WERI-Rb-1 (cell line): ENCODE data around the gene SMTNL1.

Experiments
- DNase-seq: peaks from one replicate; pipeline ENCODE4 v3.0.0-alpha.2; 2020
- H3K27ac ChIP-seq: fragments of 250-450 bp; sonication (Bioruptor Pico); 2 replicates; pipeline ENCODE4 v1.5.1; 2020; ENCODE audit warnings: mild to moderate bottlenecking, moderate library complexity
- H3K27me3 ChIP-seq: fragments of 250-450 bp; sonication (Bioruptor Pico); 2 replicates; pipeline ENCODE4 v1.5.1; 2021; ENCODE audit warnings: mild to moderate bottlenecking, low read depth, moderate library complexity; ENCODE audit not compliant: insufficient read depth, severe bottlenecking
- H3K36me3 ChIP-seq: fragments of 250-450 bp; sonication (Bioruptor Pico); 2 replicates; pipeline ENCODE4 v1.5.1; 2020; ENCODE audit warnings: mild to moderate bottlenecking, moderate library complexity
- H3K4me3 ChIP-seq: 2 replicates; pipeline ENCODE4 v1.5.1; 2011; ENCODE audit warnings: low read depth, mild to moderate bottlenecking, control low read depth, low read length
- H3K9me3 ChIP-seq: fragments of 250-450 bp; sonication (Bioruptor Pico); 2 replicates; pipeline ENCODE4 v1.5.1; 2021; ENCODE audit warnings: mild to moderate bottlenecking, moderate library complexity; ENCODE audit not compliant: severe bottlenecking
- CTCF ChIP-seq: IDR thresholded peaks from 2 replicates; pipeline ENCODE4 v1.5.1; 2011; ENCODE audit warnings: low read depth, mild to moderate bottlenecking, control low read depth, inconsistent platforms, low read length

The SMTNL1 gene

GRCh38 chr11:57513452-57513795, 24.0 kb upstream of the SMTNL1 start:
- no peaks in the 10 kb centered on the region for H3K9me3 ChIP-seq
- DNase-seq, result no peak
- no peak overlapping the region for H3K4me3 ChIP-seq
- H3K27ac ChIP-seq, result no peak overlapping the region
- no peak for TF ChIP-seq CTCF
- H3K27me3 ChIP-seq, result peaks cover 20% of the 10 kb centered on the region
- no peaks in the 10 kb centered on the region for H3K36me3 ChIP-seq

- DNase-seq, result no peak
- H3K36me3 ChIP-seq, result no peaks in the 10 kb centered on the region
- H3K9me3 ChIP-seq, result no peaks in the 10 kb centered on the region
- peaks cover 20% of the 10 kb centered on the region for H3K27me3 ChIP-seq
- peak overlapping the region; percentile 78; the same call in 1 of the 2 replicates for H3K4me3 ChIP-seq
- no peak overlapping the region for H3K27ac ChIP-seq
- TF ChIP-seq CTCF, result no peak
Measured at GRCh38 chr11:57513911-57514537, 23.4 kb upstream of the SMTNL1 start.

GRCh38 chr11:57514538-57515331, 22.7 kb upstream of the SMTNL1 start:
- no peaks in the 10 kb centered on the region for H3K36me3 ChIP-seq
- no peak for TF ChIP-seq CTCF
- no peaks in the 10 kb centered on the region for H3K9me3 ChIP-seq
- peak overlapping the region; percentile 78 for H3K4me3 ChIP-seq
- no peak overlapping the region for H3K27ac ChIP-seq
- peaks cover 20% of the 10 kb centered on the region for H3K27me3 ChIP-seq
- DNase-seq, result no peak

GRCh38 chr11:57515332-57516060, 21.9 kb upstream of the SMTNL1 start, which contains the start of gene SLC43A1:
Gene SLC43A1 (minus strand): TSS chr11:57515702. CDS start chr11:57514111, 1,591 bp downstream.
- Histone ChIP-seq H3K27me3 (peaks cover 20% of the 10 kb centered on the region), H3K27ac (no peak within 1 kb of the TSS), H3K9me3 (no peaks in the 10 kb centered on the region), H3K4me3 (peak within 1 kb of the TSS; percentile 78), H3K36me3 (no peaks in the 10 kb centered on the region)
- no peak for DNase-seq
- no peak for TF ChIP-seq CTCF

- no peak overlapping the region for H3K27ac ChIP-seq
- DNase-seq, result no peak
- H3K4me3 ChIP-seq, result peak overlapping the region; percentile 78
- no peak for TF ChIP-seq CTCF
- no peaks in the 10 kb centered on the region for H3K36me3 ChIP-seq
- H3K9me3 ChIP-seq, result no peaks in the 10 kb centered on the region
- peaks cover 20% of the 10 kb centered on the region for H3K27me3 ChIP-seq
Measured at GRCh38 chr11:57516061-57516443, 21.3 kb upstream of the SMTNL1 start.
